K562 (cell line): Measurements from ENCODE around the gene TCIRG1.

Source experiments
- ATF1 ChIP-seq, 2 experiments: fragments of 450-650 bp in 1 of 2; IDR thresholded peaks; 2 replicates each; pipeline ENCODE4 v1.6.1; 2016; ENCODE audit warnings: missing compliant biosample characterization in 1 of 2, missing genetic modification characterization in 1 of 2
- GATAD2B ChIP-seq: fragments of 450-650 bp; IDR thresholded peaks from 2 replicates; pipeline ENCODE4 v1.6.1; 2017; ENCODE audit warnings: mild to moderate bottlenecking, borderline replicate concordance
- POLR2AphosphoS5 ChIP-seq: IDR thresholded peaks from 2 replicates; pipeline ENCODE4 v1.6.1; 2011; ENCODE audit warnings: mild to moderate bottlenecking, low read depth, low read length, moderate library complexity; ENCODE audit not compliant: control insufficient read depth, insufficient read depth
- ZSCAN29 ChIP-seq: fragments of 450-650 bp; IDR thresholded peaks from 2 replicates; pipeline ENCODE4 v1.6.1; 2017
- TF ChIP-seq, protein P1 (sequence below), 3 experiments: IDR thresholded peaks in 2 of 3; conservative IDR thresholded peaks in 1 of 3; 2 replicates each; pipeline ENCODE4 v1.5.1; 2011 to 2012; ENCODE audit warnings: low read length in 3 of 3, mild to moderate bottlenecking in 3 of 3, control low read depth in 2 of 3, improper control_type of control experiment in 1 of 3, inconsistent platforms in 1 of 3, low read depth in 1 of 3, mixed read lengths in 1 of 3, moderate library complexity in 1 of 3; ENCODE audit not compliant: insufficient read depth in 2 of 3

DNA sequence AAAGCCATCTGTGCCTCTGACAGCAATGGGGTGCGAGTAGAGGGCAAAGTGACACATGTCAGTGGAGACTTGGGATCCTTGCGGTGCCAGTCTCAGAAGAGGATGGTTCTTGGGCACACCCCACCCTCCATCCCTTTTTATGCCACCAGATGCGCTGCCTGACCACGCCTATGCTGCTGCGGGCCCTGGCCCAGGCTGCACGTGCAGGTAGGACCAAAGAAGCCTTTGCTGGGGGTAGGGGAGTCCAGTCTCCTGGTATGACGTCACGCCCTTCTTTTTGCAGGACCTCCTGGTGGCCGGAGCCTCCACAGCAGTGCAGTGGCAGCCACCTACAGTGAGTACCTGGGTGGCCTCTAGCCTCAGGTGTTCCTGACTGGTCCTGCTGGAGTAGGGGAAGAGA lies 6.8 kb upstream of the TCIRG1 start:
- TF ChIP-seq GATAD2B (no peak), POLR2AphosphoS5 (no peak), ATF1 (CRISPR knock-in tag; IDR thresholded peaks at IDR 0.05) (no peak), ATF1 (tag; IDR thresholded peaks at IDR 0.05) (no peak), ZSCAN29 (no peak)
- TF ChIP-seq, protein P1, sequence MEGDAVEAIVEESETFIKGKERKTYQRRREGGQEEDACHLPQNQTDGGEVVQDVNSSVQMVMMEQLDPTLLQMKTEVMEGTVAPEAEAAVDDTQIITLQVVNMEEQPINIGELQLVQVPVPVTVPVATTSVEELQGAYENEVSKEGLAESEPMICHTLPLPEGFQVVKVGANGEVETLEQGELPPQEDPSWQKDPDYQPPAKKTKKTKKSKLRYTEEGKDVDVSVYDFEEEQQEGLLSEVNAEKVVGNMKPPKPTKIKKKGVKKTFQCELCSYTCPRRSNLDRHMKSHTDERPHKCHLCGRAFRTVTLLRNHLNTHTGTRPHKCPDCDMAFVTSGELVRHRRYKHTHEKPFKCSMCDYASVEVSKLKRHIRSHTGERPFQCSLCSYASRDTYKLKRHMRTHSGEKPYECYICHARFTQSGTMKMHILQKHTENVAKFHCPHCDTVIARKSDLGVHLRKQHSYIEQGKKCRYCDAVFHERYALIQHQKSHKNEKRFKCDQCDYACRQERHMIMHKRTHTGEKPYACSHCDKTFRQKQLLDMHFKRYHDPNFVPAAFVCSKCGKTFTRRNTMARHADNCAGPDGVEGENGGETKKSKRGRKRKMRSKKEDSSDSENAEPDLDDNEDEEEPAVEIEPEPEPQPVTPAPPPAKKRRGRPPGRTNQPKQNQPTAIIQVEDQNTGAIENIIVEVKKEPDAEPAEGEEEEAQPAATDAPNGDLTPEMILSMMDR (IDR thresholded peaks at IDR 0.05 in 2 of 3, conservative IDR thresholded peaks at IDR 0.05 in 1 of 3; ENCODE audit: insufficient read depth in 2 of 3, low read depth in 1 of 3, low read length in 3 of 3) = no peak
